HG02678 (cell line): Measurements from ENCODE around the gene DOCK3.
"Not testable (repeated sequence)": the region's sequence is repeated elsewhere in the genome, so short reads cannot be mapped to it uniquely, and the experiment has no call there.

Experiments
- ATAC-seq: cut with Tn5 transposase; IDR thresholded peaks from one replicate; pipeline ENCODE4 v1.9.1; 2021; ENCODE audit warnings: mild to moderate bottlenecking, moderate library complexity; ENCODE audit not compliant: unreplicated experiment

The DOCK3 gene

DNA sequence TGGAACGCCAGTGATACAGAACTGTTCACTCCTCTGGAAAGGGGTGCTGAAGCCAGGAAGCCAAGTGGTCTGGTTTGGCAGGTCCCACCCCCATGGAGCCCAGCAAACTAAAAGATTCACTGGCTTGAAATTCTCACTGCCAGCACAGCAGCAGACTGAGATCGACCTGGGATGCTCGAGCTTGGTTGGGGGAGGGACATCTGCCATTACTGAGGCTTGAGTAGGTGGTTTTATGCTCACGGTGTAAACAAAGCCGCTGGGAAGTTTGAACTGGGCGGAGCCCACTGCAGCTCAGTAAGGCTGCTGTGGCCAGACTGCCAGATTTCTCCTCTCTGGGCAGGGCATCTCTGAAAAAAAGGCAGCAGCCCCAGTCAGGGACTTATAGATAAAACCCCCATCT lies 417.4 kb downstream of the DOCK3 start:
- ATAC-seq: not testable (repeated sequence)

DNA sequence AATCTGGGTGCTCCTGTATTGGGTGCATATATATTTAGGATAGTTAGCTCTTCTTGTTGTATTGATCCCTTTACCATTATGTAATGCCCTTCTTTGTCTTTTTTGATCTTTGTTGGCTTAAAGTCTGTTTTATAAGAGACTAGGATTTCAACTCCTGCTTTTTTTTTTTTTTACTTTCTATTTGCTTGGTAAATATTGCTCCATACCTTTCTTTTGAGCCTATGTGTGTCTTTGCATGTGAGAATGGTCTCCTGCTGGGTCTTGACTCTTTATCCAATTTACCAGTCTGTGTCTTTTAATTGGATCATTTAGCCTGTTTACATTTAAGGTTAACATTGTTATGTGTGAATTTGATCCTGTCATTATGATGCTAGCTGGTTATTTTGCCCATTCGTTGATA lies 420.1 kb downstream of the DOCK3 start:
- ATAC-seq: not testable (repeated sequence)

DNA sequence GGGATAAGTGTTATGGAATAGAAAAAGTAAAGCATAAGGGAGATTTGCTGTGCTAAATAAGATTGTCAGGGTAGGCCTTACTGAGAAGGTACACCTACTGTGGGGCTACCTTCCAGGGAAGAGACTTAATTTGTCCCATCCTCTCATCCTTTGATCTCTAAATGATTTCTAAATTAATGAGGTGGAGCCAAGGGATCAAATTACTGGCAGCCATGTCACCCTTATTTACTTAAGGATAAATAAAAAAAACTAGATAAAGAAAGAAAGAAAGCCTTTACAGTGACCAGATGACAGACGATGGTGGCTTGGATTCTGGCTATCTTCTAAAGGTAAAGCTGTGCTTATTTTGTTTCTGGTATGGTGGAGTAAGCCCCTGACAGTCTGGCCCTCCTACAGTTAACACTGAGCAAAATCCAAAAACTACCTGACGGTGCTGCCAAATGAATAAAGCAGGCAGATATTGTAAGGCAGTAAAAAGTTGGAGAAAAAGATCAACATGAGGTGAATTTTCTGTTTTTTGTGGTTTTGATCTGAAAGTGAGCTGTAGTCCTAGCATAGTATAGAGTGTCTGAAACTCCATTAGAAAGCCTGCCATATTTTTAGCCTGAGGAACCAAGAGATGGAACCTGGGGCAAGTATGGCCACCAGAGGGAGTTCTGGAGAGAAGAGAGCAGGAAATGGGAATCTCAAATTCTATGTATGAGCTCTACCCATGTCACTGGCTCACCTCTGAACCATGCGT lies 425.2 kb downstream of the DOCK3 start:
- ATAC-seq: no peak

DNA sequence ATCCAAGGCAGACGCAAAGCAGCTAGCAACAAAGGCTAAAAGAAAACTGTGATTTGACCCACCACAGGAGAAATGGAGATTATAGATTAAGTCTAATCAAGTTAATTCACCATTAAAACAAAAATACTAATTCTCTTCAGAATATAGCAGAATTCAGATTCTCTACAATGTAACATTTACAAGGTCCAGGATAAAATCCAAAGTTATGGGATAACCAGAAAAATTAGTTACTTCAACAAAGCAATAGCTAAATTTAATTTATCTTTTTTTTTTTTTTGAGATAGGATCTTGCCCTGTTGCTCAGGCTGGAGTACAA lies 425.8 kb downstream of the DOCK3 start:
- no peak for ATAC-seq

DNA sequence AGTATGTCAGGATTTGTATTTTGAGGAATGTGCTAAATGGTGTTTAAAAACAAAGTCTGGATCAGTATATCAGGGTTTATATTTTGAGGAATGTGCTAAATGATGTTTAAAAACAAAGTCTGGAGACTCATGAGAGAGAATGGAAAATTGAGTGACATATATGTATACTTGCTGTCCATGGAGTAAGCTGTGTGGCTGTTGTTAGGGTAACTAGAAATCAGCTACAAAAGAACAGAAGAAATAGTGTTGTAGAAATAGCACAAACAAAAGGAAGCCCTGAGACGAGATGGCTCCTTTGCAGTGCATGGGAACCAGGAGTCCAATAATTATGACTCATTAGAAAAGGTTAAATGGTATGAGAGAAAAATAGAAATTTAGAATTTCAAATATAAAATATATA lies 427.7 kb downstream of the DOCK3 start:
- ATAC-seq: no peak

DNA sequence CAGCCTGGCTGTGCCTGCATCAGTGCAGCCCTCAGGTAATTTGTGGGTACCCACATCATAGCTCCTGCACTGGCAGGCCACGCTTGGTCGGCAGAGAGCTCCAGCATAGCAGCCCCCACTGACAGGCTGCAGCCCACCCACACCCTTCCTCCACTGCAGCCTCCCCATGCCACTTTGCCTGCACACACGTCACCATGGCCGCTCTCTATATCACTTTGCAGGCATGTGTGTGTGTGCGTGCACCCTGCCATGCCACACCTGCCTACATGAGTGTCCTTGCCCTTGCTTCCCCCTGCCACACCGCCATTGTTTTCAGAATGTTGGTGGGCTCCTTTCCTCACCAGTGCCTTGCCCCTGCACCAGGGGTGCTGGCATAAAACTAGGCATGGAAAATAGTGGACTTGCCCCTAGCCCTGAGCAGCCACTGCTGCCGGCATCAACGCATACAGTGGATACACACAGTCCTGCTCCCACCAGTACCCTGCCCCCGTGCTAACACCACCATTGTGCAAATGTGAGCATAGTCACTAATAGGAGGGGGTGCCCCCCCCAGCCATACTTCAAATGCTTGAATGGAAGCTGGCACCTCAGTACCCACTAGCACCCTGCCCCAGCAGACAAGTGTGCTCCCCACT lies 431.6 kb downstream of the DOCK3 start:
- ATAC-seq: no peak

DNA sequence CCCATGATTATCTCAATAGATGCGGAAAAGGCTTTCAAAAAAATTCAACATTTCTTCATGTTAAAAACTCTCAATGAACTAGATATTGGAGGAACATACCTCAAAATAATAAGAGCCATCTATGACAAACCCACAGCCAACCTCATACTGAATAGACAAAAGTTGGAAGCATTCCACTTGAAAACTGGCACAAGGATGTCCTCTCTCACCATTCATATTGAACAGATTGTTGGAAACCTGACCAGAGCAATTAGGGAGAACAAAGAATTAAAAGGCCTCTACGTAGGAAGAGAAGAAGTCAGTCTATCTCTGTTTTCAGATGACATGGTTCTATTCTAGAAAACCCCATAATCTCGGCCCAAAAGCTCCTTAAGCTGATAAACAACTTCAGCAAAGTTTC lies 435.9 kb downstream of the DOCK3 start:
- ATAC-seq: no peak

DNA sequence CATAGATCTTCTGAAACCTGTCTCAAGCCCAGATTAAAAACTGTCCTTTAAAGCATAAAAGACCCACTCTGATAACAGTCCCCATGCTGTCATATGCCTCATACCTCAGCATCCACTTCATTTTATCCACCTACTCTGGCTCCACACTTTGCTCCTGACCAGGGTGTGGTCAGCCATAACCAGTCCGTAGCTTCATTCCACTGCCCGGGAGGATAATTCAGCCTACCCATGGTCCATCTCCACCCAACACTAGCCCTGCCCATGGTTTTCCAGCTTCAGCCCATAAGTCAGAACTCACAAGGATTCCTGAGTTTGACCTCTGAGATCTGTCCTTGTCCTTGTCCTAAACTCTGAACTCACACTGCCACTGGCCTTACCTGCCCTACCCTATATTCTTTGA lies 448.2 kb downstream of the DOCK3 start:
- ATAC-seq: no peak

DNA sequence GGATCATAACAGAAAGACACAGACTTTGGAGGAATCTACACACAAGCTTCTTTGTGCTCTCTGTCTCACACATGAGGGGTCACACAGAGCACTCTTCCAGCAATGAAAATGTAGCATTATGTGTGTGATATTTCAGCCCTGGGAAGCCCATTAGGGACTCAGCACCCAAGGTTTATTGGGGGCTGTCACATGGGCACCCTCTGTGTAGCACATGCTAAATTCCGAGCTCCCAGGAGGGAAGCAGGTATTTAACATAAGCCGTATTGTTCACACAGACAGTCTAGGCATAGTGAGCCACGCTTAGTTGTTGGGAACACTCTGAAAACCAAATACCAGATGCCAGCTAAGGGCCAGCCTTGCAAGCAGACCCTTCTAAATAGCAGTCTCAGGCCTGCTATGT lies 448.8 kb downstream of the DOCK3 start:
- no peak for ATAC-seq

DNA sequence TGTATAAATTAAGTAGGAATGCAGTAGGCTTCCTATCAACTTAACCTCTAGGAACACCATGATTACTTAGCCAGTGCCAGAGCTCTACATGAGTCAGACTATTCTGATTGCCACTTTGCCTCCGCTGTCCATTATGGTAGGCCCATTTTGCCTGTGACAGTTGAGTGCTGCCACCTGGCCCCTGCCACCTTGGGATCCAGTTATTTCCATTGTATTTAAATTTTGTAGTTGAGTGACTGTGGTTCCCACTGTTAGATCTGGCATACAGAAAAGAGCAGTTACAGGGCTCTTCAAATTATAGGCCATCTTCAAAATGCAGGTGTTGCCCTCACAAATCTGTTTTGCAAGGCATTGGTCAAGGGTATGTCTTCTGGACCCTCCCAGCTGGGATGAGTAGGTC lies 456.9 kb downstream of the DOCK3 start:
- not testable (repeated sequence) for ATAC-seq

DNA sequence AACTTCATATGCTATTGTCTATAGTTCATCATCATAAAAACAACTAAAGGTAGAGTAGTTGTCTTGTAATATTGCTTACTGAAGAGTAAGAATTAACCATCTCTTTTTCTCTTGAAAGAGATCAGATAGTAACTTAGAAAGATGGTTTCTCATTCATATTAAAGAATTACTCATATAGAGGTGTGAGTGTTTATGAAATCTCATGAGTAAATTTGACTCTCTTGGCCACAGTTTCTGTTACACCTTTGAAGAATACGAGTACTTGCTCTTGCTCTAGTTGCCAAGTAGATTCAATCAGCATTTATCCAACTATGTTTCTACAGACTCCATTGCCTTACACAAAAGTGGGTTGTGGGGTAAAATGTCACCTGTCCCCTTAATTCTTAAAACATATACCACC lies 463.0 kb downstream of the DOCK3 start:
- no peak for ATAC-seq

DNA sequence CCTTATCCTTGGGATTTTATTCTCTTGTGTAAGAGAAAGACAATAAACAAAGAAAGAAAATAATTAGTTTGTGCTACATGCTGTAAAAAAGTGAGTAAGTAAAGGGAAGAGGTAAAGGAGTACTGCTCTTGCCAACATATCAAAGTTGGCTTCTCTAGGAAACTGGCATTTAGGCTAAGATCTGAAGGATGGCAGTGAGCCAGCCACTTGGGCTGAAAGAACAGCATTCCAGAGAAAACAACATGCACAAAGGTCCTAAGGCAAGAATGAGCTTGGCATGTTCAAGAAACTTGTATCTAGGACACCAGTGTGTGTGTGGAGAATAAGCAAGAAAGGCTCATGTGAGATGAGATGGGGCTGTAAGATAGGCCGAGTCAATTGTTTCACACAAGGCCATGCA lies 464.9 kb downstream of the DOCK3 start:
- ATAC-seq: no peak

DNA sequence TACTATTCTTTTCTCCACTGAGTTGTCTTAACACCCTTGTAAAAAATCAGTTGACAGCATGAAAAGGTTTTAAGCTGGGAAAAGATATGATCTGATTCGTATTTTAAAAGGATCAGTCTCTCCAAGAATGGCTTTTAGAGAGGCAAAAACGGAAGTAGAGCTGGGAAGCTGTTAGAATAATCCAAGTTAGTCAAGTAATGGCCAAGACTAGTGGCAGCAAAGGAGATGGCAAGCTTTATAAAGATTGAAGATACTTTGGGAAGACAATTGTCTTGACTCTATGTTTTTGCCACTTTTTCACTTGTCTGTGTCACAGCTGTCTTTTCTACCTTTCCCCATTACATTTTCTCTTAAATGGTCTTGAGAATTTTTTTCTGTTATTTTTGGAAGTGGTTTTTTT lies 466.8 kb downstream of the DOCK3 start:
- ATAC-seq: no peak

DNA sequence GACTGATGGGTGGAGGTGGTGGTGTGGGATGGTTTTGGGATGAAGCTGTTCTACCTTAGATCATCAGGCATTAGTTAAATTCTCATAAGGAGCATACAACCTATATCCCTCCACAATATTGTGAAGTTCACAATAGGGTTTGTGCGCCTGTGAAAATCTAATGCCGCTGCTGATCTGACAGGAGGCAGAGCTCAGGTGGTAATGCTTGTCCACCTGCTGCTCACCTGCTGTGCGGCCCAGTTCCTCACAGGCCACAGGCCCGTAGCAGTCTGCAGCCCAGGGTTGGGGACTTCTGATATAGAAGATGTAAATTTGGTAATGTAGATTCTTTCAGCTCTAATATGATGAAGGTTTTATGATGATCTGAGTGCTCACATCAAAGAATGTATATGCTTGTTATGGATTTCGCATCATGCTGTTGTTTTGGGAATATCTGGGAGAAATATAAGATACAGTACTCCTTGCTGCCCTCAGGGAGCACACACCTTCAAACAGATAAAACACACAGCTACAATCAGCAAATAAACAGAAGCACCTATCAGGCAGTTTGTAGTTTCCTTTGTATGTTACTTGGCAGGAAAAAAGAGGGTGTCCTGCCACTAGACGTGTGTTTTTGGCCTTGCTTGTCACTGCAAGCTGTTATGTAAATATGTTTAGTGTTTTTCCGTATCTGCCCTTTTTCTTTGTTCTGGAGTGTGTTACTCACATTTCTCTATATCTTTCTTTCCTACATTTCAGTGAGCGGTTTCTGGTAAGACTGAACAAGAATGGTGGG lies 471.3 kb downstream of the DOCK3 start:
- ATAC-seq: no peak

DNA sequence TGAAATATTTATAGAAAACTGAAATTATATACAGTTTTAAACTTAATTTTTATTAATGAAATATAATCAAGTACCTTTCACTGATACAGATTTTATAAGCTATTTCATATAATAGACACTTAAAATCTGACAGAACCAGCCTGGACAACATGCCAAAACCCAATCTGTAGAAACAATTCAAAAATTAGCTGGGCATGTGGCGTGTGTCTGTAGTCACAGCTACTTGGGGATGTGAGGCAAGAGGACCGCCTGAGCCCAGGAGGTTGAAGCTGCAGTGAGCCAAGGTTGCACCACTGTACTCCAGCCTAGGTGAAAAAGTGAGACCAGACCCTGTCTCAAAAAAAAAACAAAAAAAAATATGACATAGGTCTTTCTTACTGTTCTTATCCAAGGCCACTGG lies 472.1 kb downstream of the DOCK3 start:
- no peak for ATAC-seq

DNA sequence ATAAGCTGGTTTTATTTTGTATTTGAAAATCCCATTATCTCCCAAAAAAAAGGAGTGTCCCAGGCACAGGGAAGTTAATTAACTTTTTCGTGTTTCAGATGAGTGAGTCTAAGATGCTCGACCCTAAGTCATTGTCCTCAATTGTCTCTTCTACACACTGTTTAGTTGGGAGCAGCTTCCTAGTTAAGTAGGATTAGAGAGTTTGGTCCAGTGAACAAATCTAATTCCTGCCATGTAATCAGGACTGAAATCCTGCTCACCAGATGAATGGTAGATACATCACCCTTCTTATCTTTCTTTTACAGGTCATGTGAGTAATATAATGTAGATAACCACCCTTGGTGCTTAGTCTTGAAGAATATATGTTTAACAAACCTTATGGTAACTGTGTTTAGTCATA lies 481.4 kb downstream of the DOCK3 start:
- ATAC-seq: no peak

DNA sequence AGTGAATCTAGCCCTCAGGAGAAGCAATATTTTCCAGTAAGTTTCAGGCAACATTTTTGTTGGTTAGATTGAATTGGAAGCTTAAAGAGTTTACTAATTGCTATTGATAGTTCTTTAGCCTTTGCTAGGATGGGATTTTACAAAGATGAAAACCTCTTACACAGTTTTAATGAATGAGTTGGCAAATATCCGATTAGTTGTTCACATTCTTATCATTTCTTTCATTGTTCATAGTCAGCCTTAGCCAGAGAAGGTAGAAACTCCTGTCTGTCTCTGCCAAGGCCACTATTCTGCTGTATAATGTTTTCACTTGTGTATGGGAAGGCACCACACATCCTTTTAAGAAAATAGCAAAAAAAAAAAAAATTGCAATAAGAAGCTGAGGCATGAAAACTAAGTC lies 488.3 kb downstream of the DOCK3 start:
- no peak for ATAC-seq

DNA sequence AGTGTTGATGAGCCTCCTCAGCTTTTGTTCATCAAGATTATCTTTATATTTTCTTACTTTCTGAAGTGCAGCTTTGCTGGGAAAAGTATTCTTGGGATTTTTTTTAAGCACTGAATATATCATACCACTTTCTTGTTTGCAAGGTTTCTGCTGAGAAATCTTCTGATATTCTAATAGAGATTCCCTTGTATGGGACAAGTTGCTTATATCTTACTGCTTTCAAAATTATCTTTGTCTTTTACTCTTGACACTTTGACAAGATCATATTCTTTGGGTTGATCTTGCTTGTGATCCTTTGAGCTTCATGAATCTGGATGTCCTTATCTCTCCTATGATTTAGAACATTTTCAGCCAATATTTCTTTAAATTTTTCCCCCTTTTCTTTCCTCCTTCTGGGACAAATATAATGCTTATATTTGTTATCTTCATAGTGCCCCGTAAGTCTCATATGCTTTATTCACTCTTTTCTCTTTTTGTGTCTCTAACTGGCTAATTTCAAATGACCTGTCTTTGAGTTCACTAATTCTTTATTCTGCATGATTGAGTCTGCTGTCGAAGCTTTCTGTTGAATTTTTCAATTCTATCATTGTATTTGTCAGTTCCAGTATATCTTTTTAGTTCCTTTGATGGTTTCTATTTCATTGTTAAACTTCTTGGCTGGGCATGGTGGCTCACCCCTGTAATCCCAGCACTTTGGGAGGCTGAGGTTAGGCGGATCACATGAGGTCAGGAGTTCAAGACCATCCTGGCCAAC lies 499.0 kb downstream of the DOCK3 start:
- no peak for ATAC-seq

DNA sequence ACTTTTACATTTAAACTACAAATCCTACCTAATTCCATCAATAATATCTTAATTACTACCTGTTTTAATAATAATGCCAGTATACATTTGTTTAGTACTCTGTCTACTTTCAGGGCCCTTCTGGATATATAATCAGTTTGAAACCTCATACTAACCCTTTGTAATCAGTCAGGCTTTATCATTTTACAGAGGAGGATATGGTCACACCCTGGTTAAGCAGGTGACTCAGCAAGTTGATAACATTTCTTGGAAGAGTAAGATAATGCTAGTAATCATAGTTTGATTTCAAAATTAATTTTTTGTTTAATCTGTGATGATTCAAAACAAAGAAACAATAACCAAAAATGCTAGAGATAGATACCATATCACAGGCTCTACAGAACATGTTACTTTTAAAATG lies 502.2 kb downstream of the DOCK3 start:
- ATAC-seq: no peak

DNA sequence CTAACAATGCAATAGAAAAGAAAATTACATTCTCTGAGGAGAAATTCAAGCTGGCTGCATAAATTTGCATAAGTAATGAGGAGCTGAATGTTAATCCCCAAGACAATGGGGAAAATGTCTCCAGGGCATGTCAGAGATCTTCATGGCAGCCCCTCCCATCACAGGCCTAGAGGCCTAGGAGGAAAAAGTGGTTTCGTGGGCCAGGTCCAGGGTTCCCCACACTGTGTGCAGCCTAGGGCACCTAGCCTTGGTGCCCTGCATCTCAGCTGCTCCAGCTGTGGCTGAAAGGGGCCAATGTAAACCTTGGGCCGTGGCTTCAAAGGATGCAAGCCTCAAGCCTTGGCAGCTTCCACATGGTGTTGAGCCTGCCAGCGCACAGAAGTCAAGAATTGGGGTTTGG lies 511.7 kb downstream of the DOCK3 start:
- ATAC-seq: not testable (repeated sequence)

DNA sequence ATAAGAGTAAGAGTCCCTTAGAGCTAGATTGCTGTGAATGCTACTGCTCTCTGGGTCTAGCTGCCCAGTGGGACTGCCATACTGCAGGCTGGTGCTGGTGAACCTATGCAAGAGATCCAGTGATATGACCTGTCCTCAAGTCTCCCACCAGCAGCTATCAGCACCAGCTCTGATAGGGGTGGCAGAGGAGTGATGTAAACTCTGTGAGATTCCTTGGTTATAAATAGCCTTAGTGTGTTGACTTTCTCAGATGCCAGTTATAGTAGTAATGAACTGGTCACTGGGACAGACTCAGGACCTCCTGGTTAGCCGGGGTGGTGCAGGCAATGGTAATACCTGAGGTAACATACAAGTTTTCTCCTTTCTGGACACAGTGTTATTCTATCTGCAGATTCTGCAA lies 515.5 kb downstream of the DOCK3 start:
- no peak for ATAC-seq

DNA sequence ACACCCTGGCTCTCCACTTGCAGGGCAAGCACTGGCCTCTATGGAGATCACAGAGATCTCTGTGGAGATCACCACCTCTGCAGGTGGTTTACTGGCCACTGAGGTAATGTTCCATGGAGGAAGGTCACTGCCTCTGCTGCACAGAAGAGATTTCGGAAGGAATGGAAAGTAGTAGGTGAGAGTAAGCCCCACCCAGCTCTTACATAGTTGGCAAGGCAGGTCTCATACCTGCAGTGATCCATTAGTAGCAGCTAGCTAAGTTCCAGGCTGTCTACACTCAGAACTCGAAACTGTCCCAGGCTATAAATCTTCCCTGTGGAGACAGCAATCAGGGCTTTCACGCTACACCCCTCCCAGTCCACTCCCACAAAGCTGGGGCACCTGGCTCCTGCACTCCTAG lies 516.1 kb downstream of the DOCK3 start:
- ATAC-seq: no peak
